Muscle layer of duodenum (tissue), 2 donors: Measurements from ENCODE around the gene CABCOCO1.

Source experiments
- H3K27ac ChIP-seq: one replicate; pipeline ENCODE4 v1.7.0; 2013; ENCODE audit warnings: mild to moderate bottlenecking, low read length
- H3K27me3 ChIP-seq: one replicate; pipeline ENCODE4 v1.7.0; 2013; ENCODE audit warnings: low read depth, mild to moderate bottlenecking, control low read depth, low read length
- H3K36me3 ChIP-seq, 2 donors: one replicate each; pipeline ENCODE4 v1.7.0; 2013; ENCODE audit warnings: low read length in 2 of 2, control low read depth in 1 of 2, mild to moderate bottlenecking in 1 of 2; ENCODE audit not compliant: insufficient read depth in 2 of 2, control insufficient read depth in 1 of 2
- H3K4me1 ChIP-seq, 2 donors: one replicate each; pipeline ENCODE4 v1.7.0; 2013; ENCODE audit warnings: low read length in 2 of 2, mild to moderate bottlenecking in 2 of 2, control low read depth in 1 of 2, moderate library complexity in 1 of 2; ENCODE audit not compliant: insufficient read depth in 2 of 2, control insufficient read depth in 1 of 2
- H3K4me3 ChIP-seq, 2 donors: one replicate each; pipeline ENCODE4 v1.7.0; 2013; ENCODE audit warnings: low read length in 2 of 2, low read depth in 1 of 2, mild to moderate bottlenecking in 1 of 2
- H3K9me3 ChIP-seq, 2 donors: one replicate each; pipeline ENCODE4 v1.7.0; 2013; ENCODE audit warnings: low read length in 2 of 2, control low read depth in 1 of 2, mild to moderate bottlenecking in 1 of 2; ENCODE audit not compliant: control insufficient read depth in 1 of 2
- donor health status: healthy.

CABCOCO1 gene

GRCh38 chr10:61642676-61643075 lies 20.1 kb upstream of the CABCOCO1 start:
- H3K27me3 ChIP-seq: no peaks in the 10 kb centered on the region
- peaks cover 0 to 20% of the 10 kb centered on the region in 2 donors for H3K4me1 ChIP-seq
- no peak overlapping the region for H3K27ac ChIP-seq
- H3K9me3 ChIP-seq: no peaks in the 10 kb centered on the region
- no peaks in the 10 kb centered on the region for H3K36me3 ChIP-seq
- H3K4me3 ChIP-seq: no peak overlapping the region

DNA sequence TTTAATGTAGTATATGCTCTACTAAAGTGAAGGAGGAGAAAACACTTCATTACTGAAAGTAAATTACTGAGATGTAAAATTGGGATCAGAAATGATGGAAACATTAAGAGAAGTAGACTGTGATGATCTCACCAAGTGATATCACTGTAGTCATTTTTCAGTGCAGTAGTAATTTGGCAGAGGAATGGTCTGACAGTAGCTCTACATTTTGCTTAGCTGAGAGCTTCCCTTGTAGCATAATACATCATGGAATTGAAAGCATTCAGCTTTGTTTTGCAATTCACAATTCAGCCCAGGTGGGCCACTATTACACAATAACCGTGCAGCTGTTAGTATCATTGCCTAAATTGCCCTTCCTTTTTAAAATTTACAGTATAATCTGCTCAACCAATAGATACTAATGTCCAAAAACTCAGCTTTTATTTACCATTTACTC lies 19.4 kb upstream of the CABCOCO1 start:
- Histone ChIP-seq H3K4me1 (peaks cover 0 to 20% of the 10 kb centered on the region in 2 donors), H3K9me3 (no peaks in the 10 kb centered on the region), H3K36me3 (no peaks in the 10 kb centered on the region), H3K27ac (no peak overlapping the region), H3K27me3 (no peaks in the 10 kb centered on the region), H3K4me3 (no peak overlapping the region)

DNA sequence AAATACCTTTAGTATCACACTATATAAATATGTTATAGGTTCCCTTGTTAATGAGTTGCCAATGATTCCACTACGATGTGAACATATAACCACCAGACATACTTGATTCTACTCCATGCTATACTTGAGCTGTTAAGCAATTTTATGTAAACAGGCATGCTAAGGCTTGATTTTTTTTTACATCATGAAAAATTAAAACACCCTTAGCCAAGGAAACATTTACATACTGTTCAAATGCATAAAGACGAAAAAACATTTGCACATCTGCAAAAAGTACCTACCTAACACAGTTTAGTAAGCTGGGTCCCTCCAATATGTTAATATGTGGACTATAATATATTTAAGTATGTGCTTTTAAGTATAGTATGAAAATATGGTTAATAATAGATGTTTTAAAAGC lies 9.0 kb upstream of the CABCOCO1 start:
- Histone ChIP-seq H3K4me1 (no peaks in the 10 kb centered on the region), H3K27me3 (no peaks in the 10 kb centered on the region), H3K36me3 (no peaks in the 10 kb centered on the region), H3K9me3 (no peaks in the 10 kb centered on the region), H3K27ac (no peak overlapping the region), H3K4me3 (no peak overlapping the region)

DNA sequence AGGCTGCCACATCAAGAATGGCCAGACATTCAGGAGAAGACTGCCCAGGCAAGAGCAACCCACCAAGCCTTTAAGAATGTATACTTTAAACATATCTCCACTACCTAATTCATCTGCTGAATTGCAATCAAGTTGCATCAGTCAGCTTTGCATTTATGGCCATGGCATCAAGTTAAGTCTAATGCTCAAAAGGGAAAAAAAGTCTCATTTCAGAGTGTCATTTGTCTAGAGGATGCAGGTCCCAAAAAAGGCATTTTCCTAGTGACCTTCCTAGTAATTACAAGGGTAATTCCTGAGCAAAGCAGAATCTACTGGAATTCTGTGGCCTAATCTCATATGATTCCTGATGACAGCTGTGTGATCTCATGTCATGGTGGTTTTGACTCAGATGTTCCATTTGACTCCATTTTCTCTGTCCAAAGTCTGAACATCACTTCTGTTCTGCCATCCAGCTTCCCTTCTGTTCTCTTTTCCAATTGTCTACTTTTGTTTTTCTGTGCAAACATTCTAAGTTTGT lies 7.3 kb upstream of the CABCOCO1 start:
- no peaks in the 10 kb centered on the region for H3K27me3 ChIP-seq
- H3K4me3 ChIP-seq: no peak overlapping the region
- H3K36me3 ChIP-seq: no peaks in the 10 kb centered on the region
- no peak overlapping the region for H3K27ac ChIP-seq
- H3K9me3 ChIP-seq: no peaks in the 10 kb centered on the region
- no peaks in the 10 kb centered on the region for H3K4me1 ChIP-seq

DNA sequence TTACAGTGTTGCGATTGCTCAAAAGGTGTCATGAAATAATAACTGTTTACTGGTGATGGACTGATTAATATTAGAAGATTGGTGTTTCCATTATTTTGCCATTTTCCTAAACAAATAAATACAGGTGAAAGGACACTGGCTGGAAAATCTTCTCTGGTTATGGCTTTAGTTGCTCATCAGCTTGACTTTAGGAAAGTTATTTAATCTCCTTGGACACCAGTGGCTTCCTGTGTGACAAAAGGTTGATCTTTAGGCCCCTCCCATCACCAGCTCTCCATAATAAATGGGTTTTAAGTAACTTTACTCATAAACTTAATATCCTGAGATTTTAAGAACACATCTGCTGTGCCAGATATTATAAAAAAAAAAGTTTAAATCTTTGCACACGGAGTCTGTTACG lies 737 bp downstream of the CABCOCO1 start:
- peak overlapping the region; percentile 30 to 83 for H3K4me3 ChIP-seq
- H3K9me3 ChIP-seq: no peaks in the 10 kb centered on the region
- no peak overlapping the region for H3K27ac ChIP-seq
- H3K36me3 ChIP-seq: no peaks in the 10 kb centered on the region
- no peaks in the 10 kb centered on the region for H3K4me1 ChIP-seq
- no peaks in the 10 kb centered on the region for H3K27me3 ChIP-seq

GRCh38 chr10:61664985-61665384 lies 2.3 kb downstream of the CABCOCO1 start:
- Histone ChIP-seq H3K4me3 (no peak overlapping the region), H3K9me3 (no peaks in the 10 kb centered on the region), H3K4me1 (no peaks in the 10 kb centered on the region), H3K36me3 (no peaks in the 10 kb centered on the region), H3K27me3 (no peaks in the 10 kb centered on the region), H3K27ac (no peak overlapping the region)

- Histone ChIP-seq H3K36me3 (no peaks in the 10 kb centered on the region), H3K9me3 (no peaks in the 10 kb centered on the region), H3K4me1 (no peaks in the 10 kb centered on the region), H3K27ac (no peak overlapping the region), H3K27me3 (no peaks in the 10 kb centered on the region), H3K4me3 (no peak overlapping the region)
These were observed 6.5 kb downstream of the CABCOCO1 start for GRCh38 chr10:61669161-61669725.

DNA sequence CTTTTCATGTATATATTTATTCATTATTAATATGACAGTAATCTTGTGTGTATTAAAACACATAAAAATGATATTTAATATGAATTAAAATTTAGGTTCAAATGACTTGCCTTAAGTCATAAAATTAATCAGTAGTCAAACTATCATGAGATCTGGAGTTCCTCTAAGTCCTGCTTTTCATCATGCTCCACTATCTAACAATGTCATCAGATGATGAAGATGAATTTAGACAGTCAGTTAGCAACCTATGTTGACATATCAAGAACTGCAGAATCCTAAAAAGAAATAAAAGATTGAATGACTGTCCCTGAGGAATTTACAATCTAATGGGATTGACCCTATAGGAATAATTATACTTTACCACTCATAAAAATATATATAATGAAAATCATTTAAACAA lies 7.1 kb downstream of the CABCOCO1 start:
- Histone ChIP-seq H3K36me3 (no peaks in the 10 kb centered on the region), H3K27me3 (no peaks in the 10 kb centered on the region), H3K4me3 (no peak overlapping the region), H3K9me3 (no peaks in the 10 kb centered on the region), H3K4me1 (no peaks in the 10 kb centered on the region), H3K27ac (no peak overlapping the region)

DNA sequence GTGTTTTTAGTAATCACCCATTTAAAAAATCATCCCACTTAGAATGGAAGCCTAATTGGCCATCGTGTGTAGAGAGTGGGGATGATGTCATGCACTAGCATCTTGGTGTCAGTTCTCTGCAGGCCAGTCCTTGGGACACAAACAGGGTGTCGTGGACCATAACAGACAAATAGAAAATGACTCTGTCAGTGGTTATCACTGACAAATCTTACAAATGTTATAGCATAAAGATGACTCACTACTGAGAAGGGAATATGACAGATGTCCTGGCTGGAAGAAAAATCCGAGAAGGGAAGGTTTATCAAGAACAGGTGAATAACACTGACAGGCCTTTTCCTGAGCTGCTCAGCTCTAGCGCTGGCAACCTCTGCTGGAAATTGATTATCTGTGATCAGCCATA lies 10.6 kb downstream of the CABCOCO1 start:
- no peaks in the 10 kb centered on the region for H3K36me3 ChIP-seq
- H3K4me3 ChIP-seq: no peak overlapping the region
- H3K27ac ChIP-seq: no peak overlapping the region
- no peaks in the 10 kb centered on the region for H3K27me3 ChIP-seq
- no peaks in the 10 kb centered on the region for H3K9me3 ChIP-seq
- H3K4me1 ChIP-seq: no peaks in the 10 kb centered on the region

- Histone ChIP-seq H3K4me1 (no peaks in the 10 kb centered on the region), H3K9me3 (no peaks in the 10 kb centered on the region), H3K27ac (no peak overlapping the region), H3K27me3 (no peaks in the 10 kb centered on the region), H3K4me3 (no peak overlapping the region), H3K36me3 (no peaks in the 10 kb centered on the region)
These were observed 19.6 kb downstream of the CABCOCO1 start for GRCh38 chr10:61682323-61682722.

DNA sequence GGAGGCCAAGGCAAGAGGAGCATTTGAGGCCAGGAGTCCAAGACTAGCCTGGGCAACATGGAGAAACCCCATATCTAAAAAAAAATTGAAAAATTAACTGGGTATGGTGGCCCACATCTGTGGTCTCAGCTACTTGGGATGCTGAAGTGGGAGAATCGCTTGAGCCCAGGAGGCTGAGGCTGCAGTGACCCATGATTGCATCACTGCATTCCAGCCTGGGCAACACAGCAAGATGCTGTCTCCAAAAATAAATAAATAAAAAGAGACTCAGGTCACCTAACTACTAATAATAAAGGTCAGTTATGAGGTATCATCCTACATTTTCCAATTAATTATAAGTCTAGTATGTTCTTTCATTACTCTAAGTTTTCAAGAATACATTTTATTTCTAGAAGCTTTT lies 20.6 kb downstream of the CABCOCO1 start:
- Histone ChIP-seq H3K9me3 (no peaks in the 10 kb centered on the region), H3K36me3 (no peaks in the 10 kb centered on the region), H3K27me3 (no peaks in the 10 kb centered on the region), H3K27ac (no peak overlapping the region), H3K4me3 (no peak overlapping the region), H3K4me1 (no peaks in the 10 kb centered on the region)

DNA sequence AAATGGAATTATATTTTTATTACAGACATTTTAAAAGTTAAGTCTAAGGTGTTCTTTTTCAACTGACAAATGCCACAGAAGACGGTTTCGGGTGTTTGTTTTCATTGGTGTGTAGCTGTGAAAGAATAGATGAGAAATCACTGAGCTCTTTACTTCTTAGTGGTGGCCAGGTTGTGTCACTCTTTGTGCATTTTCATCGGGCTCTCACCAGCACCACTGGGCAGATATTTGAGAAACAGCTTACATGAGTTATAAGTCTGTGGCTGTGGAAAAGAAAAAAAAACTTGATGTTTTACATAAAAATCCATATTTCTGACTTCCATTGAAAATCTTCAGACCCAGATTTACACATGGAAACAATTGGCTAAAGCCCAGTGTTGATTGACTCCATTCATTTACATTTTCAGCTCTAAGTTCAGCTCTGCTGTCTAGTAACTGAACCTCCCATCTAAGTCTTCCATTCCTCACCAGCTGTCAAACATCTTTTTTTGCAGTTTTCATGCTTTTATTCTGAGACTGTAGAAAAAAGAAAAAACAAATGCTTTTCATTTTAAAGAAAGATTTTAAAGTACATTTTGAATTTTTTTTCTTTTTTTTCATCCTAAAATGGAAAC lies 22.3 kb downstream of the CABCOCO1 start:
- no peaks in the 10 kb centered on the region for H3K4me1 ChIP-seq
- H3K36me3 ChIP-seq: no peaks in the 10 kb centered on the region
- no peak overlapping the region for H3K4me3 ChIP-seq
- H3K27me3 ChIP-seq: no peaks in the 10 kb centered on the region
- H3K9me3 ChIP-seq: no peaks in the 10 kb centered on the region
- H3K27ac ChIP-seq: no peak overlapping the region
